Measurements from ENCODE around the gene PIGU. TPM values are rescaled to one million over a fixed set of nuclear protein-coding genes. Genes with fewer than 3 reads are reported as not detected.

Gene PIGU
- total and polyA plus RNA-seq, 2 of the 13 experiments (the other 11 are each of a cell fraction or from before 2014, with no cell fraction given) = 45.5 to 231 TPM

GRCh38 chr20:34525709-34526416, 151.0 kb downstream of the PIGU start (continued):
- TF ChIP-seq, protein P1, sequence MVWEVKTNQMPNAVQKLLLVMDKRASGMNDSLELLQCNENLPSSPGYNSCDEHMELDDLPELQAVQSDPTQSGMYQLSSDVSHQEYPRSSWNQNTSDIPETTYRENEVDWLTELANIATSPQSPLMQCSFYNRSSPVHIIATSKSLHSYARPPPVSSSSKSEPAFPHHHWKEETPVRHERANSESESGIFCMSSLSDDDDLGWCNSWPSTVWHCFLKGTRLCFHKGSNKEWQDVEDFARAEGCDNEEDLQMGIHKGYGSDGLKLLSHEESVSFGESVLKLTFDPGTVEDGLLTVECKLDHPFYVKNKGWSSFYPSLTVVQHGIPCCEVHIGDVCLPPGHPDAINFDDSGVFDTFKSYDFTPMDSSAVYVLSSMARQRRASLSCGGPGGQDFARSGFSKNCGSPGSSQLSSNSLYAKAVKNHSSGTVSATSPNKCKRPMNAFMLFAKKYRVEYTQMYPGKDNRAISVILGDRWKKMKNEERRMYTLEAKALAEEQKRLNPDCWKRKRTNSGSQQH (CRISPR knock-in tag; IDR thresholded peaks at IDR 0.05; ENCODE audit: low read depth) = no peak; the same call in 1 of the 2 replicates
- TF ChIP-seq ZNF761 (CRISPR knock-in tag; conservative IDR thresholded peaks at IDR 0.05) = peak; percentile 78; the same call in 1 of the 2 replicates
- TF ChIP-seq, protein P2, sequence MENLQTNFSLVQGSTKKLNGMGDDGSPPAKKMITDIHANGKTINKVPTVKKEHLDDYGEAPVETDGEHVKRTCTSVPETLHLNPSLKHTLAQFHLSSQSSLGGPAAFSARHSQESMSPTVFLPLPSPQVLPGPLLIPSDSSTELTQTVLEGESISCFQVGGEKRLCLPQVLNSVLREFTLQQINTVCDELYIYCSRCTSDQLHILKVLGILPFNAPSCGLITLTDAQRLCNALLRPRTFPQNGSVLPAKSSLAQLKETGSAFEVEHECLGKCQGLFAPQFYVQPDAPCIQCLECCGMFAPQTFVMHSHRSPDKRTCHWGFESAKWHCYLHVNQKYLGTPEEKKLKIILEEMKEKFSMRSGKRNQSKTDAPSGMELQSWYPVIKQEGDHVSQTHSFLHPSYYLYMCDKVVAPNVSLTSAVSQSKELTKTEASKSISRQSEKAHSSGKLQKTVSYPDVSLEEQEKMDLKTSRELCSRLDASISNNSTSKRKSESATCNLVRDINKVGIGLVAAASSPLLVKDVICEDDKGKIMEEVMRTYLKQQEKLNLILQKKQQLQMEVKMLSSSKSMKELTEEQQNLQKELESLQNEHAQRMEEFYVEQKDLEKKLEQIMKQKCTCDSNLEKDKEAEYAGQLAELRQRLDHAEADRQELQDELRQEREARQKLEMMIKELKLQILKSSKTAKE (CRISPR knock-in tag; IDR thresholded peaks at IDR 0.05; ENCODE audit: borderline replicate concordance) = peak; percentile 85
- no peak for TF ChIP-seq NR1H2 (CRISPR knock-in tag; IDR thresholded peaks at IDR 0.05; ENCODE audit: borderline replicate concordance, low read depth)
- TF ChIP-seq DMTF1 (CRISPR knock-in tag; IDR thresholded peaks at IDR 0.05) = no peak
- TF ChIP-seq MAFF (IDR thresholded peaks at IDR 0.05; ENCODE audit: low read depth, low read length) = no peak; the same call in 1 of the 2 replicates
- peak; percentile 90 for TF ChIP-seq ELF1 (CRISPR knock-in tag; IDR thresholded peaks at IDR 0.05)
- TF ChIP-seq NR0B2 (CRISPR knock-in tag; IDR thresholded peaks at IDR 0.05) = peak; percentile 73
- TF ChIP-seq, protein P3, sequence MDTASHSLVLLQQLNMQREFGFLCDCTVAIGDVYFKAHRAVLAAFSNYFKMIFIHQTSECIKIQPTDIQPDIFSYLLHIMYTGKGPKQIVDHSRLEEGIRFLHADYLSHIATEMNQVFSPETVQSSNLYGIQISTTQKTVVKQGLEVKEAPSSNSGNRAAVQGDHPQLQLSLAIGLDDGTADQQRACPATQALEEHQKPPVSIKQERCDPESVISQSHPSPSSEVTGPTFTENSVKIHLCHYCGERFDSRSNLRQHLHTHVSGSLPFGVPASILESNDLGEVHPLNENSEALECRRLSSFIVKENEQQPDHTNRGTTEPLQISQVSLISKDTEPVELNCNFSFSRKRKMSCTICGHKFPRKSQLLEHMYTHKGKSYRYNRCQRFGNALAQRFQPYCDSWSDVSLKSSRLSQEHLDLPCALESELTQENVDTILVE (CRISPR knock-in tag; IDR thresholded peaks at IDR 0.05) = no peak; the same call in 1 of the 2 replicates
- TF ChIP-seq ZNF205 (CRISPR knock-in tag; IDR thresholded peaks at IDR 0.05) = peak; percentile 91
- TF ChIP-seq MTA1 (CRISPR knock-in tag; IDR thresholded peaks at IDR 0.05; ENCODE audit: borderline replicate concordance) = peak; percentile 88
- TF ChIP-seq GATAD1 (CRISPR knock-in tag; IDR thresholded peaks at IDR 0.05) = peak; percentile 63; the same call in 1 of the 2 replicates
- TF ChIP-seq ZKSCAN1 (IDR thresholded peaks at IDR 0.05; ENCODE audit: low read length) = peak; percentile 51; the same call in 1 of the 2 replicates
- TF ChIP-seq ZNF547 (CRISPR knock-in tag; IDR thresholded peaks at IDR 0.05) = 0 out of 2 replicates have a peak, but pooled peaks have one; percentile 41
- peak; percentile 57; the same call in 1 of the 2 replicates for TF ChIP-seq HHEX (CRISPR knock-in tag; IDR thresholded peaks at IDR 0.05)
- TF ChIP-seq, protein P4, sequence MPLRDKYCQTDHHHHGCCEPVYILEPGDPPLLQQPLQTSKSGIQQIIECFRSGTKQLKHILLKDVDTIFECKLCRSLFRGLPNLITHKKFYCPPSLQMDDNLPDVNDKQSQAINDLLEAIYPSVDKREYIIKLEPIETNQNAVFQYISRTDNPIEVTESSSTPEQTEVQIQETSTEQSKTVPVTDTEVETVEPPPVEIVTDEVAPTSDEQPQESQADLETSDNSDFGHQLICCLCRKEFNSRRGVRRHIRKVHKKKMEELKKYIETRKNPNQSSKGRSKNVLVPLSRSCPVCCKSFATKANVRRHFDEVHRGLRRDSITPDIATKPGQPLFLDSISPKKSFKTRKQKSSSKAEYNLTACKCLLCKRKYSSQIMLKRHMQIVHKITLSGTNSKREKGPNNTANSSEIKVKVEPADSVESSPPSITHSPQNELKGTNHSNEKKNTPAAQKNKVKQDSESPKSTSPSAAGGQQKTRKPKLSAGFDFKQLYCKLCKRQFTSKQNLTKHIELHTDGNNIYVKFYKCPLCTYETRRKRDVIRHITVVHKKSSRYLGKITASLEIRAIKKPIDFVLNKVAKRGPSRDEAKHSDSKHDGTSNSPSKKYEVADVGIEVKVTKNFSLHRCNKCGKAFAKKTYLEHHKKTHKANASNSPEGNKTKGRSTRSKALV (CRISPR knock-in tag; IDR thresholded peaks at IDR 0.05) = peak; percentile 60; the same call in 1 of the 2 replicates
- no peak for TF ChIP-seq MLLT10 (CRISPR knock-in tag; IDR thresholded peaks at IDR 0.05)
- peak; percentile 77; the same call in 1 of the 2 replicates for TF ChIP-seq ZNF567 (CRISPR knock-in tag; IDR thresholded peaks at IDR 0.05; ENCODE audit: borderline replicate concordance)
- peak; percentile 82; the same call in 1 of the 2 replicates for TF ChIP-seq DMAP1 (CRISPR knock-in tag; IDR thresholded peaks at IDR 0.05)
